CD4-positive, alpha-beta T cell treated with Interleukin-4 for 1 hour (primary cell): ENCODE results near the gene USP21.

Source experiments
- DNase-seq, 2 donors: peaks; one replicate each; pipeline ENCODE4 v3.0.0-alpha.2; 2020 to 2022

Gene USP21

GRCh38 chr1:161138431-161138830 lies 20.9 kb upstream of the USP21 start:
- DNase-seq, result no peak

DNA sequence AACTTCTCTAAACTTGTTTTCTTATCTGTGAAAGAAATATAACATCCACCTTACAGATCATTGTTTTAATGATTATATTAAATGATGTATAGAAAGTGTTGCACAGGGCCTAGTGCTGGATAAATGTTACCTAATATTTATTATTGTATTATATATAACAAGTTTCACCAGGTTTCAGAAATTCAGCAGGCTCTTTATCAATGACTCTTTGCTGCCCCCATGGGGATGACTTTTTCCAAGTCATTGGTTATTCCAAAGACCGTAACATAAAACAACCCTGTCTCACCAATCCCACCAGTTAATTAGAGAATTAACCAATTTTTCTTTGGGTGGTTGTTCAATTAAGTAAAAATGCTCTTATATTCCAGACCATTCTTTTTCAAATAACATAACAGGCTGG lies 19.5 kb upstream of the USP21 start:
- DNase-seq, result peak; percentile 50 to 71

- no peak for DNase-seq
These were observed 18.4 kb upstream of the USP21 start for GRCh38 chr1:161140755-161141400.

- no peak for DNase-seq
These were observed 13.5 kb upstream of the USP21 start for GRCh38 chr1:161145832-161146231.

DNA sequence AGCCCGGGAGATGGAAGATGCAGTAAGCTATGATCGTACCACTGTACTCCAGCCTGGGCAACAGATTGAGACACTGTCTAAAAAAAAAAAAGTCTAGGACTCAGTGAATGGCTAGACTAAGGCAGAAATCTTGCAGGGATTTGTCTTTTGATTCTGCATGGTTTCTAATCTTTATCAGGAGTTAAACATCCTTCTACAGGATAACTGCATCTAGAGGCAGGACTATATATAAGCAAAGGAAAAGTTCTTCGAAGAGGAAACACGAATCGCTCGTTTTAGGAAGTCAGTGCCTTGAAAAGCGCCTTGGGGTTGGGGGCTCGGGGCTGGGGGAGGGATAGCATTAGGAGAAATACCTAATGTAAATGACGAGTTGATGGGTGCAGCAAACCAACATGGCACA lies 6.1 kb upstream of the USP21 start:
- no peak for DNase-seq

- DNase-seq, result peak; percentile 90 to 93
These were observed 5.5 kb upstream of the USP21 start, which contains the start of gene UFC1 for GRCh38 chr1:161153682-161154337. UFC1 (plus strand) TSS chr1:161153978; CDS start chr1:161153998, 20 bp downstream.

DNA sequence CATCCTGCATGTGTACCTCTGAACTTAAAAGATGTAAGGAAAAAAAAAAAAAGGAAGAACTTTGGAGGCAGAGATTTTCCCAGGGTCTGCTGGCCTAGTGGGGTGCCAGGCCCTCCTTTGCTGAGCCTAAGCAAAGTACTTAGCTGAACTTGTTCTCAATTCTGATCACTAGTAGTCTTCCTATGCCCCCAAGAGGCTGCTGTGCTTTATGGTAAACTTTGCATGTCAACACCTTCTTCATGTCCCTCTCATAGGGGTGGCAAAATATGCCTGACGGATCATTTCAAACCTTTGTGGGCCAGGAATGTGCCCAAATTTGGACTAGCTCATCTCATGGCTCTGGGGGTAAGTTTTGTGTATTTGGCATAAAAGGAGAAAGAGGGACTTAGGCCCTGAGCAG lies 1.4 kb upstream of the USP21 start:
- no peak for DNase-seq

DNA sequence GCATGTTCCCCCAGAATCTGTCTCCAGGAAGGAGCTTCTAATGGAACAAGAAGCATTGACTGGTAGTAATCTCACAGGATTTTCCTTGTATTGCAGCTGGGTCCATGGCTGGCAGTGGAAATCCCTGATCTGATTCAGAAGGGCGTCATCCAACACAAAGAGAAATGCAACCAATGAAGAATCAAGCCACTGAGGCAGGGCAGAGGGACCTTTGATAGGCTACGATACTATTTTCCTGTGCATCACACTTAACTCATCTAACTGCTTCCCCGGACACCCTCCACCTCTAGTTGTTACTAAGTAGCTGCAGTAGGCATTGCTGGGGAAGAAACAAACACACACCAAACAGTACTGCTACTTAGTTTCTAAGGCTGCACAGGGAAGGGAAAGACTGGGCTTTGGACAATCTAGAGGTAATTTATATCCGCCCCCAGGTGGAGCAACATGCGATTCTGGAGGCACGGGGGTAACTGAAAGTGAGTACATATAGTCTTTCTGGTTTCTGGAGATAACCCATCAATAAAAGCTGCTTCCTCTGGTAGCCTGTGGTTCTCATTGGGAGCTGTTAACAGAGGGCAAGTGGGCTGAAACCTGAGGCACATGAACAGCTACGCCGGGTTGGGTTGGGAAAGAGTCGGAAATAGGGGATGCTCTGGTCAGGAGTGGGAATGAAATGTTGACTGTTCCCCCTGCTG lies 837 bp upstream of the USP21 start:
- DNase-seq, result no peak

DNA sequence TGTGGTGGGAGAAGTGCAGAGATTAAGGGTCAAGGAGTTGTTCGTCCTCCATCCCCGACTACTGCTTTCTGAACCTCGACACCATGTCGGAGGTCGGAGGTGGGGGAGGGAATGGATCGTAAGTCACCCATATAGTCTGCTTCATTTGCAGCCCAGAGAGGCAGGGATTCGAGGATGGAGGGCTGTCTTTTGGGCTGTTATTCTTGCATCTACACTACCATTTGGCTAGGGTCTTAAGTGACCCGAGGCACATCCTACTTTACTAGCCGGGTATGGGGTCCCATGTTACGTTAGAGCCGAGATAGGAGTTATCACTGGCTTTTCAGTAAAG lies 578 bp downstream of the USP21 start:
- no peak for DNase-seq

DNA sequence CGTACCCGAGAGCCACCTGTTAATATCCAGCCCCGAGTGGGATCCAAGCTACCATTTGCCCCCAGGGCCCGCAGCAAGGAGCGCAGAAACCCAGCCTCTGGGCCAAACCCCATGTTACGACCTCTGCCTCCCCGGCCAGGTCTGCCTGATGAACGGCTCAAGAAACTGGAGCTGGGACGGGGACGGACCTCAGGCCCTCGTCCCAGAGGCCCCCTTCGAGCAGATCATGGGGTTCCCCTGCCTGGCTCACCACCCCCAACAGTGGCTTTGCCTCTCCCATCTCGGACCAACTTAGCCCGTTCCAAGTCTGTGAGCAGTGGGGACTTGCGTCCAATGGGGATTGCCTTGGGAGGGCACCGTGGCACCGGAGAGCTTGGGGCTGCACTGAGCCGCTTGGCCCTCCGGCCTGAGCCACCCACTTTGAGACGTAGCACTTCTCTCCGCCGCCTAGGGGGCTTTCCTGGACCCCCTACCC lies 1.4 kb downstream of the USP21 start:
- no peak for DNase-seq

DNA sequence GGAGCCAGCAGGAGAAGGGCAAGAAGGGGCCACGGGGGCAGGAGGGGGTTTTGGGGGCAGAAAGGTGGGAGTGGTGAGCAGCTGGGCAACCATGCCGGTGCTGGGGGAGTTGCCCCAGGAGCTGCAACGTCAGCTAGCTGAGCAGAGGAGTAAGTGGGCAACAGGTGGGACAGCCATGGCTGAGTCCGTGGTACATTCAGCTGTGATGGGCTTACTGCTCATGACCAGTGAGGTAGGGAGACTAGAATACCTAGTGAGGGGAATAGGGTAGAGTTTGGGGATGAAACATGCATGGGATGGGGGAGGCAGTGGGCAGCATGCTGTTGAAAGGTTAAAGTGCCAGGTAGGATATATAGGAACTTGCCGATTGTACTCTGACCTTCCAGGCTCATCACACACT lies 2.4 kb downstream of the USP21 start:
- no peak for DNase-seq

DNA sequence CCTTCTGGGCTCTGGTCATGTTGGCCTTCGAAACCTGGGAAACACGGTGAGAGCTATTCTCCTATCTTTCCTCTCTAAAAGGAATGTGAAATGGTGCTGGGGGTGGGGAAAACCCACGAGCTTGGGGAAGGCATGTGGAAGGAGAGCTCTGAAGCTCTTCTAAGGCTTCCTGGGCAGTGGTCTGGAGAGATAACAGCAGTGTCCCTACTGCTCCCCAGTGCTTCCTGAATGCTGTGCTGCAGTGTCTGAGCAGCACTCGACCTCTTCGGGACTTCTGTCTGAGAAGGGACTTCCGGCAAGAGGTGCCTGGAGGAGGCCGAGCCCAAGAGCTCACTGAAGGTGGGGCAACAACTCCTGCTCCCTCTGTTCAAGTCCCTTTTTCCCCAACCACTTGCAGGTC lies 2.8 kb downstream of the USP21 start:
- no peak for DNase-seq

DNA sequence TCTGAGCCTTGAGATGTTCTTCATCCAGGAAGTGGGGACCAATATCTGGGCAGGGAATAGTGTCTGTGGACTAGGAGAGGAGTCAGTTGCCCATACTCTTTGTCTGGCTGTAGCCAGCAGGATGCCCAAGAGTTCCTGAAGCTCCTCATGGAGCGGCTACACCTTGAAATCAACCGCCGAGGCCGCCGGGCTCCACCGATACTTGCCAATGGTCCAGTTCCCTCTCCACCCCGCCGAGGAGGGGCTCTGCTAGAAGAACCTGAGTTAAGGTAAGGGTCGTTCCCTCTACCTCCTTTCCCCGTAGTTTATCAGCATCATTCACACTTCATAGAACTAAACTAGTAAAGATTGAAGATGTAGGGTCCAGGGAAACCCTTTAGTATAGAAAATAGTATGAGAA lies 3.5 kb downstream of the USP21 start:
- no peak for DNase-seq

DNA sequence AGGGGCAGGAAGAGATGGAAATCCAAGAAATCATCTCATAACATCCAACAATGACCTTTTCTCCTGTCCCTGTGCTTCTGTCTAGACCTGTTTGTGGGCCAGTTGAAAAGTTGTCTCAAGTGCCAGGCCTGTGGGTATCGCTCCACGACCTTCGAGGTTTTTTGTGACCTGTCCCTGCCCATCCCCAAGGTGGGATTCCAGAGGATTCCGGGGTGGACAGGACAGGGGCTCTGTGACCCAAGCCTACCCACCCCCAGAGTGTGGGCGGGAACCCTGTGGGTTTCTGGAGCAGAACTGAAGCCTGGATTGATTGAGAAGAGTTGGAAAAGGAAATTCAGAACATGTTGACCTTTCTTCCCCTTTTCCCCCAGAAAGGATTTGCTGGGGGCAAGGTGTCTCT lies 4.5 kb downstream of the USP21 start:
- no peak for DNase-seq

- no peak for DNase-seq
These were observed 5.8 kb downstream of the USP21 start for GRCh38 chr1:161164901-161165610.

DNA sequence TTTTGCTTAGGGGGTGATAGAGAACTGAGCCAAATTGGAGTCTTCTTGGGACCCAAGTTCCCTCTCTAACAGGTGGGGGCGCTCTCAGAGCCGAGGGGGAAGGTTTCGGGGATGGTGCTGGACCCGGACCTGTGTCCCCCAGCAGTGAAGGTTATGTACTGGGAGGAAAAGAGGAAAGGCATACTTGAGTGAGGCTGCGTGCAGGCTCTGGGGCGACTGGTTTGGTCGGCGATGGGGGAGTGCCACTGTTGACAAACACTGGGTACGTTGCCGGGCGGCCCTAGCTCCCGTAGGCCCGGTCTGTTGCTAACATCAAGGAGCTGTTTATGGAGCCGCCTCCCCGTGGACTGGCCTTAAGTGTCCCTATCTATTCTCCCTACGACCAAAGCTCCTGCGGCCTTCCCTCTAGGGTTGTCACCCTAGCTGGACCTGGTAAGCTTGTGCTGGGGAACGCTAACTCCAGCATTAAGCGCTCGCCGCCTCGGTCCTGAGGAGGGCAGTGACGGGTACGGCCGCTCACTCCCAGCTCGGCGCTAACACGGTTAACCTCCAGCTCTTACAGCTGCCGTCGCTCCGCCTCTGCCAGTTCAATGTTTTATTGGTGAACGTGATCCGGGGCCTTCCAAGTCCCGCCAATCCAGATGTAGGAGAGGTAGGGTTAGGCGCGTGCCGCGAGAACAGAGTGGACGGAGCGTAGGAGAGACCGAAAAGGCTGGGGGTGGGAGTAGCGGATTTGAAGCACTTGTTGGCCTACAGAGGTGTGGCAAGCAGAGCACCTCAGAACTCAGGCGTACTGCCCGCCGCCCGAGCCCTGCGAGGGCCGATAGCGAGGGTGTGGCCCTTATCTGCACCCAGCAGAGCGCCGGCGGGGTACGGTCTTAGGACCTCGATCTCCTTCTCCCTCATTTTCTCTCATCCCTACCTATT lies 6.7 kb downstream of the USP21 start, which contains the start of gene PPOX:
Gene PPOX (plus strand): TSS at position 685 of the 927 bp plus-strand sequence. CDS start 422 bp downstream, outside the sequence.
- peak; percentile 95 to 97 for DNase-seq

DNA sequence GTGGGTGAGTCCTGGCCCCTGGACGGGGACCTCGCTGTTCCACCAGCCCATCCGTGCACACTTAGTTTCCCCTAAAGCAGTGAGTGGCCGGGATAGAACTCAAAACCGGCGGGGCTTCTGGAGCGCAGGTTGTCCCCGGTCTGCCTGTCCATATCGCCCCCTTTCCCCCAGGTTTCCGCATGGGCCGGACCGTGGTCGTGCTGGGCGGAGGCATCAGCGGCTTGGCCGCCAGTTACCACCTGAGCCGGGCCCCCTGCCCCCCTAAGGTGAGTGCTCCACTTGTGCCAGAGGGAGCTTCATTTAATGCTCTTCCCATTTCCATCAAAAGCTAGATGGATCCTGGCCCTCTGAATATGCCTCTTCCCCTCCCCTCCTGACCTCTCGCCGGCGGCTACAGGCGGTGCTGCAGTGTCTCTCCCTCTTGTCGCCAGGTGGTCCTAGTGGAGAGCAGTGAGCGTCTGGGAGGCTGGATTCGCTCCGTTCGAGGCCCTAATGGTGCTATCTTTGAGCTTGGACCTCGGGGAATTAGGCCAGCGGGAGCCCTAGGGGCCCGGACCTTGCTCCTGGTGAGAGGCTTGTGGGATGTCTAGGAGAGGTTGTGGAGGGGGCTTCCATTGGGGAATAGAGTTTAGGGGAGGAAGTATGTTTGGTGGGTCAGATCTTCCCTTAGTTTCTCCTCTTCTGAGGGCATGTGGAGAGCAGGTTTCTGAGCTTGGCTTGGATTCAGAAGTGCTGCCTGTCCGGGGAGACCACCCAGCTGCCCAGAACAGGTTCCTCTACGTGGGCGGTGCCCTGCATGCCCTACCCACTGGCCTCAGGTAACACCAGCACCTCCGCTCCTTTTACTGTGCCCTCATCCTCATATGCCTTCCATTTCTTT lies 7.6 kb downstream of the USP21 start:
- DNase-seq, result no peak

GRCh38 chr1:161168906-161169305 lies 9.6 kb downstream of the USP21 start:
- DNase-seq, result no peak

- DNase-seq, result no peak
These were observed 11.9 kb downstream of the USP21 start for GRCh38 chr1:161171191-161171590.

DNA sequence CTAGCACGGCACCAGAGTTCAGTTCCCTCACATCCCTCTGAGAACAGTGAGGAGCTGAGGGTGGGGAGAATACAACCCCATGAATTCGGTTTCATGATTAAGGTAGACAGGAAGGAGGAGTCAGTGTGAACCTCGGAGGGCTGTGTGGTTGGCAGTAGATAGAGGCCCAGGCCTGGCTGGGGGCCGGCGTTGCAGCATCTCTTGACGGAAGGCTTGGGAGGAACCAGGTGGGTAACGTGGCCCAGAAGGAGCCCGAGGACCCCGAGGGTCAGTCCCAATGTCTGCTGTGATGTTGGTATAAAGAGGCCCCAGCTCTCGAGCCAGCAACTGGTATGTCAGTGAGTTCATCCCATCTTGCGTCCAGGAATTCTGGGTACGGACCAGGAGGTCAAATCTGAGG lies 12.4 kb downstream of the USP21 start:
- no peak for DNase-seq

GRCh38 chr1:161172349-161172748 lies 13.0 kb downstream of the USP21 start:
- DNase-seq, result no peak
